ENCODE results near the gene LEFTY1.
A peak's percentile ranks its signal among the peaks of the same experiment; 100 is the strongest.
"Not testable (repeated sequence)": the region's sequence is repeated elsewhere in the genome, so short reads cannot be mapped to it uniquely, and the experiment has no call there.

LEFTY1 gene

DNA sequence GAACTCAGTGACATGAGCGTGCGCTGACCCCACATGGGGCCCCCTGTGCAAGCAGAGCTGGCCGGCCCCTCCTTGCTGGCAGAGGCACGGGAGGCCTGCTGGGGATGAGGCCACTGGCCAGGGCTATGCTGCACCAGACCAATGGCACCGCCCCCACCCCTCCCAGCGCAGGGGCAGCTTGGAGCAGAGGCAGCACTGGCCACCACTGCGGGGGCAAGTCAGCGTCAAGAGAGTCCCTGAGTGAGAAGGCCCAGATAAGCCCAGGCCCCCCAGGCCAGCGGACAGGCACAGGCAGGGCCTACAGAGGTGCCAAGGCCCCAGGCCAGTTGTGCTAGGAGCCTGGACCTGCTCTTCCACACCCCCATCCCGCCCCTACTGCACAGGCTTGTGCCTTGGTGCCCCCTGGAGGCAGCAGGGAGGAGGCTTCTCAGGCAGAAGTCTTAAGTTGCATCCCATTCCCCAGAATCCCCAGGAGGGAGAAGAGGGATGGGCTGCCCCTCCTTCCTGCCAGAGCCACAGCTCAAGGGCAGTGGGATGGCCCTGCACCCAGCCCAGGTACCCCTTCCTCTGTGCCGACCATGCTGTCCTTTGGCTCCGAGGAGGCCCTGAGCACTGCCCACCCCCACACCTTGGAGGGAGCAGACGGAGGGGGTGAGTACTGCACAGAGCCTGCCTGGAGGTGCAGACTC, 43.2 kb downstream of the LEFTY1 start:
- no peak overlapping the region for H3K4me3 ChIP-seq
- no peak for TF ChIP-seq Cebpa-rat (IDR thresholded peaks at IDR 0.05)
- H3K9me3 ChIP-seq: peaks cover 5% of the 10 kb centered on the region
- no peak overlapping the region for H3K27ac ChIP-seq
- H3K9ac ChIP-seq: no peak overlapping the region
- no peak overlapping the region for H3K4me2 ChIP-seq
- no peaks in the 10 kb centered on the region for H3K27me3 ChIP-seq
- H3K36me3 ChIP-seq: peaks cover 51% of the 10 kb centered on the region
- H4K20me1 ChIP-seq: no peaks in the 10 kb centered on the region
- H3K4me1 ChIP-seq: peaks cover 59% of the 10 kb centered on the region

DNA sequence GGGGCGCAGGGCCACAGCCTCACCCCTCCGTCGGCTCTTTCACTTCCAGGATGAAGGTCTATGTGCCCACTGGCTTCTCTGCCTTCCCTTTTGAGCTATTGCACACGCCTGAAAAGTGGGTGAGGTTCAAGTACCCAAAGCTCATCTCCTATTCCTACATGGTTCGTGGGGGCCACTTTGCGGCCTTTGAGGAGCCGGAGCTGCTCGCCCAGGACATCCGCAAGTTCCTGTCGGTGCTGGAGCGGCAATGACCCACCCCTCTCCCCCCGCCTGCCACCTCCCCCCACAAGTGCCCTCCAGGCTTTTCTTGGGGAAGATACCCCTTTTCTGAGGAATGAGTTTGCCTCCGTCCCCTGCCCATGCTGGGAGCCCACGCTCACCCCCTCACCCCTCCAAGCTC, 43.8 kb downstream of the LEFTY1 start:
- Histone ChIP-seq H3K4me2 (no peak overlapping the region), H3K4me1 (peaks cover 52% of the 10 kb centered on the region), H4K20me1 (no peaks in the 10 kb centered on the region), H3K9me3 (no peaks in the 10 kb centered on the region), H3K4me3 (no peak overlapping the region), H3K27ac (no peak overlapping the region), H3K36me3 (peaks cover 45% of the 10 kb centered on the region), H3K9ac (no peak overlapping the region), H3K27me3 (no peaks in the 10 kb centered on the region)
- no peak for TF ChIP-seq Cebpa-rat (IDR thresholded peaks at IDR 0.05)

DNA sequence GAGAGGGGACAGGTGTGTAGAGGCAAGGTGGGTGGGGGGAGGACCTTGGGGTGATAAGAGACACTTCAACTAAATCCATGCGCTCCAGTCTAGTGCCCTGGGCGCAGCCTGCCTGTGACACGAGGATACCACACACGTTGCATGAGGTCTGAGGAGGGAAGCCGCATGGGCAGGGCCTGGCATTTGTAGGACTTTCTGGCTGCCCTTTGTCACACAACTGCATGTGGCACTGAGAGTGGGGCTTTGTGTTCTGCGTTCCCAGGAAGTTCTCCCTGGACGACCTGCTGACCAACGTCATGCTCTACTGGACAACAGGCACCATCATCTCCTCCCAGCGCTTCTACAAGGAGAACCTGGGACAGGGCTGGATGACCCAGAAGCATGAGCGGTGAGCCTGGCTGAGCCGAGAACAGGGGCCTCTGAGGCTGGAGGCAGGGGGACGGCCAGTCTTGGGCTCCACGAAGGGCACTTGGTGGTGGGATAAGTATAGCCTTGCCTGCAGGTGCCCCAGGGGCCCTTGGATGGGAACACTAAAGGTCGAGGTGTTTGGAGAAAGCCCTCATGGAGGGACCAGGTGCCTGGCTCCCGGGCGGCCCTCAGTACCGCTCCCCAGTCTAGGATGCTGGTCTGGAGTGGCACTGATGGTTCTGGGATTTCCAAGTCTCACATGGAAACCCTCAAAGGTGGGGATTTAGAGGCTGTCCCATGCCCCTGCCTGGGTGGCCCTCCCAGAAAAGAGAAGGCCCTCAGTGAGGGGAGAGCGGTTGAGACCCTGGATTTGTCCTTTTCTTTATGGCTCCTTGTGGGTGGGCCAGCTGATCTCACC, 44.5 kb downstream of the LEFTY1 start:
- Histone ChIP-seq H3K9ac (no peak overlapping the region), H3K27ac (no peak overlapping the region), H3K4me1 (peaks cover 46% of the 10 kb centered on the region)

DNA sequence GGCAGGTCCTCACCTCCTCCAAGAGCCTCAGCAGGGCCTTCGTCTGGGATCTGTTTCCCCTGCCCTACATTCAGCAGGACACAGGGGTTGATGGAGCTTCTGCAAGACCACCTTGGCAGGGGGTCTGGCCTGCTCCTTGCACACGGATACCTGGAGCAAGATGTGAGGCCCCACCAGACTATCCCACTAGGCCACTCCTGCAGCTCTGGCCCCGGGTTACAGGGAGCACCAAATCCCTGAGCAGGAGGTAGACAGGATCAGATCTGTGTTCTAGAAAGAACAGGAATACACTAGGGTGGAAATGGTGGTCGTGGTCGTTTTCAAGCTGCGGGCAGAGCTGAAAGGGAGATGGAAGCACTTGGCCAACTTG, 45.5 kb downstream of the LEFTY1 start:
- Histone ChIP-seq H3K4me2 (no peak overlapping the region), H3K36me3 (peaks cover 40% of the 10 kb centered on the region), H3K9ac (no peak overlapping the region), H3K9me3 (no peaks in the 10 kb centered on the region), H4K20me1 (no peaks in the 10 kb centered on the region), H3K27ac (no peak overlapping the region), H3K4me1 (peaks cover 36% of the 10 kb centered on the region), H3K4me3 (no peak overlapping the region), H3K27me3 (no peaks in the 10 kb centered on the region)
- TF ChIP-seq Cebpa-rat (IDR thresholded peaks at IDR 0.05): no peak

More for the DNA sequence above, 44.5 kb downstream of the LEFTY1 start:
- Histone ChIP-seq H3K9me3 (no peaks in the 10 kb centered on the region), H3K36me3 (peaks cover 40% of the 10 kb centered on the region), H4K20me1 (no peaks in the 10 kb centered on the region), H3K4me3 (no peak overlapping the region), H3K4me2 (no peak overlapping the region), H3K27me3 (no peaks in the 10 kb centered on the region)
- no peak for TF ChIP-seq Cebpa-rat (IDR thresholded peaks at IDR 0.05)

DNA sequence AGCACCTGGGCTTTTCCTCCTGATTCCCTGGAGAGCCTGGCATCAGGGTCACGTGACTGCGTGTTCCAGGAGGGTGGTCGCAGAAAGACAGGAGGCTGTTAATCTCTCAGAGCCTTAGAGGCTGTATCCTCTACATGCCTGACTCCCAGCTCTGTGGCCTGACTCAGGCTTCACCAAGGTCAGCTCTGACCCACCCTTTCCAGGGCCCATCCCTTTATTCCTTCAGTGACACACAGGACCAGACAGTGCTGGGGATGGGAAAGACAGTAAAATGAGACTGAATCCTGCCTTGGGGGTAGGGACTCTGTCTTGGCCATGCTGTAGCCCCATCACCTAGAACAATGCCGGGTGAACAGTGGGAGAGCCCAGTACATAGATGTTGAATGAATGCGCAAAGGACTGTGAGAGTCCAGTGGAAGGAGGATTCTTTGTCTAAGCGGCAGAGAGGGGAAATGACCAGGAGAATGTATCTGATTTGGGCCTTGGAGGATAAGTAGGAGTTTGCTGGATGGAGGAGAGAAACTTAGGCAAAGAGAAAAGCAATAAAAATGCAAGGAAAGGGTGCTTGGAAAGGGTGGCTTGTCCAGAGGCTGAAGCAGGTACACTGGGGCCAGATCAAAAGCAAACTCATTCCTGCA, 46.0 kb downstream of the LEFTY1 start:
- H3K4me2 ChIP-seq: peak overlapping the region; percentile 9; the same call in 1 of the 2 replicates
- no peak for TF ChIP-seq Cebpa-rat (IDR thresholded peaks at IDR 0.05)
- H3K4me1 ChIP-seq: peaks cover 30% of the 10 kb centered on the region
- H3K27ac ChIP-seq: no peak overlapping the region
- H4K20me1 ChIP-seq: no peaks in the 10 kb centered on the region
- 0 out of 2 replicates have a peak overlapping the region, but pooled peaks have one; percentile 23 for H3K9ac ChIP-seq
- H3K36me3 ChIP-seq: peaks cover 40% of the 10 kb centered on the region
- H3K9me3 ChIP-seq: no peaks in the 10 kb centered on the region
- H3K27me3 ChIP-seq: no peaks in the 10 kb centered on the region
- H3K4me3 ChIP-seq: no peak overlapping the region

DNA sequence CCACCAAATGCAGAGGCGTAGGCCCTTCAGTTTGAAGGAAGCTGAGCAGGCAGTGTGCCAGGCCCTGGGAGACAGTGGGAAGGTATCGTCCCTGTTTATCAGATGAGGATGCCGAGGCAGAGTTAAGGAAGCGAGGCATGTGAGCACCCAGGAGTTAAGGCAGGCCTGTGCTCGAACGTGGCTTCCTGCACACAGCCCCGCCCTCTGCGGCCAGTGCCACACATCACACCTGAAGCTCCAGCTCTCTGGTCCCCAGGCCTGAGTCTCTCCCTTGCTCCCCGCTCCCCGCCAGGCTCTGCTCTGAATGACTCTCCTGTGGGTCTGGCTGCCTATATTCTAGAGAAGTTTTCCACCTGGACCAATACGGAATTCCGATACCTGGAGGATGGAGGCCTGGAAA, 46.9 kb downstream of the LEFTY1 start:
- peaks cover 38% of the 10 kb centered on the region for H3K36me3 ChIP-seq

DNA sequence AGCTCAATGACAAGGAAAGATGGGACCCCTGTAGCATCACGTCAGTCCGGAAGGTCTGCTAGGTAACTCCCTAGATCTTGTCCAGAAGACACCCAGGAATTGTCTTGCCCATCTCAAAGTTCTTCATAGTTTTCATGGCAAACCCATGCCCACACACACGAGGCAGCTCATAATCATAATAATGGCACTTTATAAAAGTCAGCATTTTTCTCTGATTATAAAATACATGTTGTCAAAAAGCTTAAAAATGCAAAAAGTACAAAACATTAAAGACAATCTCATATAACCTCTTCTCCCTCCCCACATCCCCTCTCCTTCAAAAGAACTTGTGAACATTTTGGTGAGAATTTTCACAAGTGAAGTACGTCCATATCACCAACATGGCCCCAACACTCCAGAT, 48.2 kb downstream of the LEFTY1 start:
- Histone ChIP-seq H3K4me2 (no peak overlapping the region), H3K9me3 (no peaks in the 10 kb centered on the region), H4K20me1 (no peaks in the 10 kb centered on the region), H3K4me1 (peaks cover 14% of the 10 kb centered on the region), H3K9ac (no peak overlapping the region), H3K27ac (no peak overlapping the region), H3K27me3 (no peaks in the 10 kb centered on the region), H3K4me3 (no peak overlapping the region), H3K36me3 (peaks cover 24% of the 10 kb centered on the region)
- TF ChIP-seq Cebpa-rat (IDR thresholded peaks at IDR 0.05): no peak

More for the DNA sequence above, 46.9 kb downstream of the LEFTY1 start:
- H3K27ac ChIP-seq: no peak overlapping the region
- 0 out of 2 replicates have a peak overlapping the region, but pooled peaks have one; percentile 9 for H3K4me2 ChIP-seq
- H3K4me1 ChIP-seq: peaks cover 22% of the 10 kb centered on the region
- H3K4me3 ChIP-seq: no peak overlapping the region
- no peak for TF ChIP-seq Cebpa-rat (IDR thresholded peaks at IDR 0.05)
- H3K27me3 ChIP-seq: no peaks in the 10 kb centered on the region
- no peaks in the 10 kb centered on the region for H3K9me3 ChIP-seq
- no peak overlapping the region for H3K9ac ChIP-seq
- no peaks in the 10 kb centered on the region for H4K20me1 ChIP-seq

DNA sequence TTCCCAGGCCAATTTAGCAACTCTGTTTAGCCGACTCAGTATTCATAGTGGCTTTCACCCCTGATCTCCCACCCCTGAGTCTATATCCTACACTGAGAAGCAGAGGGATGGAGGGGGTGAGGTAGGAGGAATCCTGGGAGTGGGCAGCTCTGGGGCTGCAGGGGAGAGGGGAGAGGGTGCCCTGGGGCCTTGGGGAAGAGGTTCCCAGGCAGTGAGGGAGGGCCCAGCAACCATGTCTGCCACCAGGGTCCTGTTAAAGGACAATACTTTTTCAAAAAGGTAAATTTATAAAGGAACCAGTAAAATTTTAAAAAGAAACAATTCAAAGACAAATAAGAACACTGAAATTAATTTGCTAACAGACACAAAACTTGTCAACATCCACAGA, 48.7 kb downstream of the LEFTY1 start:
- Histone ChIP-seq H3K36me3 (peaks cover 20% of the 10 kb centered on the region), H4K20me1 (no peaks in the 10 kb centered on the region), H3K27ac (no peak overlapping the region), H3K4me3 (no peak overlapping the region), H3K4me2 (no peak overlapping the region), H3K9me3 (no peaks in the 10 kb centered on the region), H3K9ac (no peak overlapping the region), H3K4me1 (peaks cover 11% of the 10 kb centered on the region), H3K27me3 (no peaks in the 10 kb centered on the region)
- no peak for TF ChIP-seq Cebpa-rat (IDR thresholded peaks at IDR 0.05)

DNA sequence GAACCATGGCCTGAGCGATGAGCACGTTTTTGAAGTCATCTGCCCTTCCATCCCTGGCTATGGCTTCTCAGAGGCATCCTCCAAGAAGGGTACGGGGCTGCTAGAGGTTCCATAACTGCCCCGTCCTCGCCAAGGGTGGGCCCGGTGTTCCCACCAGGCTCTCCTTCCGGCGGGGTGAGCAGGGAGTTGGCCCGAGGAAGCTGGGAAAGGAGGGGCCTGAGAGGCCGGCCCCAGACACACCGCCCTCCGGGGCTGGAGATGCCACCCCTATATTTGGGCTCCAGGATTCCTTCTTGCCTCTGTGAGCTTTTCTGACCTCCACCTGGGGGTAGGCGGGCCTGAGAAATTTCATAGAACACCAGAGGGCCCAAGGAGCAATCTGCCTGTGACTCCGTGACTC, 50.2 kb downstream of the LEFTY1 start:
- no peak overlapping the region for H3K4me2 ChIP-seq
- H3K4me3 ChIP-seq: no peak overlapping the region

DNA sequence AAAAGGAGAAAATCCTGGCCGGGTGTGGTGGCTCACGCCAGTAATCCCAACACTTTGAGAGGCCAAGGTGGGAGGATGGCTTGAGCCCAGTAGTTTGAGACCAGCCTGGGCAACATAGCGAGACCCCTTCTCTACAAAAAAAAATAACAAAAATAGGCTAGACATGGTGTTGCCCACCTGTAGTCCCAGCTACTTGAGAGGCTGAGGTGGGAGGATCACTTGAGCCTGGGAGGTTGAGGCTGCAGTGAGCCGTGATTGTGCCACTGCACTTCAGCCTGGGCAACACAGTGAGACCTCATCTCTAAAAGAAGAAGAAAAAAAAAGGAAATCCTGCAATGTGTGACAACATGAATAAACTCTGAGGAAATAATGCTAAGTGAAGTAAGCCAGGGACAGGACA, 52.6 kb downstream of the LEFTY1 start:
- H3K4me3 ChIP-seq, H3K4me2 ChIP-seq: not testable (repeated sequence)
- peaks cover 16% of the 10 kb centered on the region for H3K36me3 ChIP-seq

More for the DNA sequence above, 50.2 kb downstream of the LEFTY1 start:
- Histone ChIP-seq H3K9ac (no peak overlapping the region), H3K27ac (no peak overlapping the region), H3K36me3 (0 out of 2 replicates have a peak, but pooled peaks cover 9% of the 10 kb centered on the region), H3K27me3 (no peaks in the 10 kb centered on the region), H3K4me1 (peaks cover 11% of the 10 kb centered on the region), H3K9me3 (no peaks in the 10 kb centered on the region), H4K20me1 (no peaks in the 10 kb centered on the region)
- TF ChIP-seq Cebpa-rat (IDR thresholded peaks at IDR 0.05): no peak

More for the DNA sequence above, 52.6 kb downstream of the LEFTY1 start:
- not testable (repeated sequence) for H3K27me3 ChIP-seq, H3K9me3 ChIP-seq, H4K20me1 ChIP-seq, H3K4me1 ChIP-seq, H3K27ac ChIP-seq, H3K9ac ChIP-seq

Data from BLaER1 (cell line).